Measurements from ENCODE around the gene GALK1. TPM values are rescaled to one million over a fixed set of nuclear protein-coding genes. Genes with fewer than 3 reads are reported as not detected.

GALK1 gene
- total and polyA plus RNA-seq, 9 of the 15 experiments (the other 6 are each of a cell fraction or from before 2014, with no cell fraction given) = 0.45 to 51.6 (median 17.4) TPM

DNA sequence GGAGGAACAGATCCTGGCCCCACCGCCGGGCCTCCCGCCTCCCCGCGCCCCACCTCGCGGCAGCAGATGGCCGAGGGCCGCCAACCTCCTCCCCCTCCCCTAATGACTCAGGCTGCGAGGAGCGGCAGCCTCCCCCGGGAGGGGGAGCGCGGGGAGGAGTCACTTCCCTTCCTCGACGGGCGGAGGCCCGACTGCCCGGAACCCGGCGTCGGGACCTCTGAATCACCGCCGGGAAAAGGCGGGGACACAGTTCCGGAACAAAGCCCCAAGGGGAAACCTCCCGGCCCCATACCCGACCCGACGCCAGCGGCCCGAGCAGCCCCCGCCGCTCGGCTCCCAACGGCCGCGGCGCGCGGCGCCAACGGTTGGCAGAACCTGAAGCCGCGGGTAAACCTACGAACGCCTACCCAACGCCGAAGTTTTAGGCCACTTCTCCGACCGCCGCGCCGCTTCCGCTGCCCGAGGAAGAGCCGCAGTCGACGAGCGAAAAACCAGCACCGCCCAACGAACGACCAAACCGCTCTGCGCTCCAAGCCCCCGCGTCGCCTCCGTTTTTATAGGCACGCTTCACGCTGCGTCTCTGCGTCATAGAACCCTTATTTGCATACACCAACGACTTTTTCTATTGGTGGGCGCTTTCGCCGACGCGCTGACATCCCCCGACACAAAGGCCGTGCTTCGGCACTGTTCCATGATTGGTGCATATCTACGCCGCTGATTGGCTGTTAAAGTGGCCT is 14.4 kb upstream of the GALK1 start (continued):
- TF ChIP-seq KDM5B (IDR thresholded peaks at IDR 0.05; ENCODE audit: insufficient replicate concordance, low read depth, low read length) (peak; percentile 100), ZNF561 (CRISPR knock-in tag; conservative IDR thresholded peaks at IDR 0.05) (no peak), SRSF1 (IDR thresholded peaks at IDR 0.05; ENCODE audit: low read depth, low read length) (peak; percentile 93; the same call in 1 of the 2 replicates), FOS (IDR thresholded peaks at IDR 0.05; ENCODE audit: extremely low read depth, insufficient read length) (peak; percentile 96), HEY1 (CRISPR knock-in tag; IDR thresholded peaks at IDR 0.05; ENCODE audit: borderline replicate concordance) (peak; percentile 26; the same call in 1 of the 2 replicates), ZNF551 (CRISPR knock-in tag; IDR thresholded peaks at IDR 0.05) (no peak), NR3C1 (CRISPR knock-in tag; IDR thresholded peaks at IDR 0.05) (peak; percentile 78; the same call in 1 of the 2 replicates), KDM4B (IDR thresholded peaks at IDR 0.05; ENCODE audit: borderline replicate concordance in 2 of 2, low read depth in 1 of 2) (no peak), ZNF584 (CRISPR knock-in tag; IDR thresholded peaks at IDR 0.05; ENCODE audit: low read depth) (no peak; the same call in 1 of the 2 replicates), BRF1 (IDR thresholded peaks at IDR 0.05; ENCODE audit: borderline replicate concordance, extremely low read depth, insufficient read length) (no peak), RCOR1 (IDR thresholded peaks at IDR 0.05; ENCODE audit: borderline replicate concordance in 1 of 2, low read depth in 2 of 2, low read length in 2 of 2) (peak in 1 of 2 experiments; percentile 4; a peak in 1 of 4 replicates), ZNF316 (IDR thresholded peaks at IDR 0.05) (no peak), TCF7L2 (IDR thresholded peaks at IDR 0.05; ENCODE audit: low read depth, low read length) (no peak), ZNF175 (CRISPR knock-in tag; IDR thresholded peaks at IDR 0.05; ENCODE audit: low read depth) (no peak)
- TF ChIP-seq, protein P1, sequence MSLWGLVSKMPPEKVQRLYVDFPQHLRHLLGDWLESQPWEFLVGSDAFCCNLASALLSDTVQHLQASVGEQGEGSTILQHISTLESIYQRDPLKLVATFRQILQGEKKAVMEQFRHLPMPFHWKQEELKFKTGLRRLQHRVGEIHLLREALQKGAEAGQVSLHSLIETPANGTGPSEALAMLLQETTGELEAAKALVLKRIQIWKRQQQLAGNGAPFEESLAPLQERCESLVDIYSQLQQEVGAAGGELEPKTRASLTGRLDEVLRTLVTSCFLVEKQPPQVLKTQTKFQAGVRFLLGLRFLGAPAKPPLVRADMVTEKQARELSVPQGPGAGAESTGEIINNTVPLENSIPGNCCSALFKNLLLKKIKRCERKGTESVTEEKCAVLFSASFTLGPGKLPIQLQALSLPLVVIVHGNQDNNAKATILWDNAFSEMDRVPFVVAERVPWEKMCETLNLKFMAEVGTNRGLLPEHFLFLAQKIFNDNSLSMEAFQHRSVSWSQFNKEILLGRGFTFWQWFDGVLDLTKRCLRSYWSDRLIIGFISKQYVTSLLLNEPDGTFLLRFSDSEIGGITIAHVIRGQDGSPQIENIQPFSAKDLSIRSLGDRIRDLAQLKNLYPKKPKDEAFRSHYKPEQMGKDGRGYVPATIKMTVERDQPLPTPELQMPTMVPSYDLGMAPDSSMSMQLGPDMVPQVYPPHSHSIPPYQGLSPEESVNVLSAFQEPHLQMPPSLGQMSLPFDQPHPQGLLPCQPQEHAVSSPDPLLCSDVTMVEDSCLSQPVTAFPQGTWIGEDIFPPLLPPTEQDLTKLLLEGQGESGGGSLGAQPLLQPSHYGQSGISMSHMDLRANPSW (CRISPR knock-in tag; IDR thresholded peaks at IDR 0.05) = peak; percentile 38; the same call in 1 of the 2 replicates
- TF ChIP-seq, protein P2, sequence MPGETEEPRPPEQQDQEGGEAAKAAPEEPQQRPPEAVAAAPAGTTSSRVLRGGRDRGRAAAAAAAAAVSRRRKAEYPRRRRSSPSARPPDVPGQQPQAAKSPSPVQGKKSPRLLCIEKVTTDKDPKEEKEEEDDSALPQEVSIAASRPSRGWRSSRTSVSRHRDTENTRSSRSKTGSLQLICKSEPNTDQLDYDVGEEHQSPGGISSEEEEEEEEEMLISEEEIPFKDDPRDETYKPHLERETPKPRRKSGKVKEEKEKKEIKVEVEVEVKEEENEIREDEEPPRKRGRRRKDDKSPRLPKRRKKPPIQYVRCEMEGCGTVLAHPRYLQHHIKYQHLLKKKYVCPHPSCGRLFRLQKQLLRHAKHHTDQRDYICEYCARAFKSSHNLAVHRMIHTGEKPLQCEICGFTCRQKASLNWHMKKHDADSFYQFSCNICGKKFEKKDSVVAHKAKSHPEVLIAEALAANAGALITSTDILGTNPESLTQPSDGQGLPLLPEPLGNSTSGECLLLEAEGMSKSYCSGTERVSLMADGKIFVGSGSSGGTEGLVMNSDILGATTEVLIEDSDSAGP (CRISPR knock-in tag; IDR thresholded peaks at IDR 0.05) = 0 out of 2 replicates have a peak, but pooled peaks have one; percentile 64
- TF ChIP-seq, protein P3, sequence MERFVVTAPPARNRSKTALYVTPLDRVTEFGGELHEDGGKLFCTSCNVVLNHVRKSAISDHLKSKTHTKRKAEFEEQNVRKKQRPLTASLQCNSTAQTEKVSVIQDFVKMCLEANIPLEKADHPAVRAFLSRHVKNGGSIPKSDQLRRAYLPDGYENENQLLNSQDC (CRISPR knock-in tag; IDR thresholded peaks at IDR 0.05) = peak; percentile 81; the same call in 1 of the 2 replicates
- TF ChIP-seq, protein P4, sequence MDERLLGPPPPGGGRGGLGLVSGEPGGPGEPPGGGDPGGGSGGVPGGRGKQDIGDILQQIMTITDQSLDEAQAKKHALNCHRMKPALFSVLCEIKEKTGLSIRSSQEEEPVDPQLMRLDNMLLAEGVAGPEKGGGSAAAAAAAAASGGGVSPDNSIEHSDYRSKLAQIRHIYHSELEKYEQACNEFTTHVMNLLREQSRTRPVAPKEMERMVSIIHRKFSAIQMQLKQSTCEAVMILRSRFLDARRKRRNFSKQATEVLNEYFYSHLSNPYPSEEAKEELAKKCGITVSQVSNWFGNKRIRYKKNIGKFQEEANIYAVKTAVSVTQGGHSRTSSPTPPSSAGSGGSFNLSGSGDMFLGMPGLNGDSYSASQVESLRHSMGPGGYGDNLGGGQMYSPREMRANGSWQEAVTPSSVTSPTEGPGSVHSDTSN (CRISPR knock-in tag; IDR thresholded peaks at IDR 0.05; ENCODE audit: low read depth) = no peak
- TF ChIP-seq, protein P4 (tag; conservative IDR thresholded peaks at IDR 0.05; ENCODE audit: low read depth) = no peak

Measured in K562 (cell line).